Nephron (organoid): ENCODE measurements around the gene ANKLE2.

Source experiments
- H3K27ac Mint-ChIP-seq, 3 experiments: 2 replicates each; pipeline ENCODE4 v1.8.0; 2020; ENCODE audit warnings: mixed read lengths in 3 of 3, mild to moderate bottlenecking in 2 of 3, moderate library complexity in 1 of 3
- H3K27me3 Mint-ChIP-seq: 2 replicates; pipeline ENCODE4 v1.8.0; 2021; ENCODE audit warnings: low read depth, mild to moderate bottlenecking, moderate library complexity, mixed read lengths
- H3K36me3 Mint-ChIP-seq: 2 replicates; pipeline ENCODE4 v1.8.0; 2020; ENCODE audit warnings: low read depth, mixed read lengths
- H3K4me1 Mint-ChIP-seq: 2 replicates; pipeline ENCODE4 v1.8.0; 2020; ENCODE audit warnings: mixed read lengths
- H3K4me3 Mint-ChIP-seq, 3 experiments: 2 replicates each; pipeline ENCODE4 v1.8.0; 2020; ENCODE audit warnings: mild to moderate bottlenecking in 3 of 3, mixed read lengths in 3 of 3, moderate library complexity in 2 of 3
- H3K9me3 Mint-ChIP-seq: 2 replicates; pipeline ENCODE4 v1.8.0; 2020; ENCODE audit warnings: mixed read lengths
- TF ChIP-seq, protein P1 (sequence below), 3 experiments: fragments of 200-600 bp; sonication (generic); IDR thresholded peaks; one replicate each; pipeline ENCODE4 v1.5.0; 2021; ENCODE audit warnings: antibody characterized with exemption in 3 of 3; ENCODE audit not compliant: unreplicated experiment in 3 of 3

The ANKLE2 gene

DNA sequence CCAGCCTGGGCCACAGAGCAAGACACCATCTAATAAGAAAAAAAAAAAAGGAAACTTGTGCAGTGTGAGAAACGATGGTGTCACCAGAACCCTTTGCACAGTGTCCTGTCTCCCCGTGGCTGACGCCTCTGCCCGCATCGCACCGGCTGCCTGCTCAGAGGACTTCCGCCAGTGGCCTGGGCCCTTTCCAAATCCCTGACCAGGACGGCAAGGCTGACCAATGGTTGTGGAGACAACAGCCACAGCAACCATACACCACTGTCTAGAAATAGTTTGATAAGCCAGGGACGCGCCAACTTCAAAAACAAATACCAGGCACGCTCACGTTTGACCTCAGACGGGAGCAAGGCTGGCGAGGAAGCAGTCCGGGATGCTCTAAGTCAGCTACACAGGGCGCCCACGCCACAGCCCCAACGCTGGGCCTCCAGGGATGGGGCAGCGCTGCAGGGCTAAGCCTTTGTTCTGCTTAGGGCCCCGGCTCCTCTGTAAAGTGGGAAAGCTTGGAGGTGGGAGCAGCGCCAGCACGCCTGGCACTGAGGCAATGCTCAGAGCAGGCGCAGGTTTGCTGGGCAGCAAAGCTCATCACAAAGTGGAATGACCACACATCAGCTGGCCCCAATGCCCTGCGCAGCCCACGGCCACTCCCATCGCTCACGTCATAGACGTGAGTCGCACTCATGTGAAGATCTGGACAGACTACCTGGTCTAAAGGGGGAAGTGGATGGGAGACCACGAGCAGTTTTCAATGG is 38.4 kb downstream of the ANKLE2 start:
- TF ChIP-seq, protein P1, sequence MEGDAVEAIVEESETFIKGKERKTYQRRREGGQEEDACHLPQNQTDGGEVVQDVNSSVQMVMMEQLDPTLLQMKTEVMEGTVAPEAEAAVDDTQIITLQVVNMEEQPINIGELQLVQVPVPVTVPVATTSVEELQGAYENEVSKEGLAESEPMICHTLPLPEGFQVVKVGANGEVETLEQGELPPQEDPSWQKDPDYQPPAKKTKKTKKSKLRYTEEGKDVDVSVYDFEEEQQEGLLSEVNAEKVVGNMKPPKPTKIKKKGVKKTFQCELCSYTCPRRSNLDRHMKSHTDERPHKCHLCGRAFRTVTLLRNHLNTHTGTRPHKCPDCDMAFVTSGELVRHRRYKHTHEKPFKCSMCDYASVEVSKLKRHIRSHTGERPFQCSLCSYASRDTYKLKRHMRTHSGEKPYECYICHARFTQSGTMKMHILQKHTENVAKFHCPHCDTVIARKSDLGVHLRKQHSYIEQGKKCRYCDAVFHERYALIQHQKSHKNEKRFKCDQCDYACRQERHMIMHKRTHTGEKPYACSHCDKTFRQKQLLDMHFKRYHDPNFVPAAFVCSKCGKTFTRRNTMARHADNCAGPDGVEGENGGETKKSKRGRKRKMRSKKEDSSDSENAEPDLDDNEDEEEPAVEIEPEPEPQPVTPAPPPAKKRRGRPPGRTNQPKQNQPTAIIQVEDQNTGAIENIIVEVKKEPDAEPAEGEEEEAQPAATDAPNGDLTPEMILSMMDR (IDR thresholded peaks at IDR 0.05; ENCODE audit: unreplicated experiment in 3 of 3): no peak
- Mint-ChIP-seq H3K9me3 (no peaks in the 10 kb centered on the region), H3K36me3 (peaks cover 66% of the 10 kb centered on the region), H3K27me3 (no peaks in the 10 kb centered on the region), H3K4me3 (no peak overlapping the region), H3K4me1 (no peaks in the 10 kb centered on the region), H3K27ac (no peak overlapping the region)

- no peak overlapping the region for H3K27ac Mint-ChIP-seq
- TF ChIP-seq, protein P1 (IDR thresholded peaks at IDR 0.05; ENCODE audit: unreplicated experiment in 3 of 3): no peak
- no peaks in the 10 kb centered on the region for H3K9me3 Mint-ChIP-seq
- no peaks in the 10 kb centered on the region for H3K4me1 Mint-ChIP-seq
- no peaks in the 10 kb centered on the region for H3K27me3 Mint-ChIP-seq
- H3K36me3 Mint-ChIP-seq: peaks cover 54% of the 10 kb centered on the region
- H3K4me3 Mint-ChIP-seq: no peak overlapping the region
These were observed 40.9 kb downstream of the ANKLE2 start for GRCh38 chr12:132720606-132721345.

GRCh38 chr12:132719954-132720324 is 41.7 kb downstream of the ANKLE2 start:
- no peak overlapping the region for H3K4me3 Mint-ChIP-seq
- H3K27me3 Mint-ChIP-seq: no peaks in the 10 kb centered on the region
- no peak overlapping the region for H3K27ac Mint-ChIP-seq
- peaks cover 46% of the 10 kb centered on the region for H3K36me3 Mint-ChIP-seq
- no peaks in the 10 kb centered on the region for H3K4me1 Mint-ChIP-seq
- H3K9me3 Mint-ChIP-seq: no peaks in the 10 kb centered on the region
- TF ChIP-seq, protein P1 (IDR thresholded peaks at IDR 0.05; ENCODE audit: unreplicated experiment in 3 of 3): no peak

DNA sequence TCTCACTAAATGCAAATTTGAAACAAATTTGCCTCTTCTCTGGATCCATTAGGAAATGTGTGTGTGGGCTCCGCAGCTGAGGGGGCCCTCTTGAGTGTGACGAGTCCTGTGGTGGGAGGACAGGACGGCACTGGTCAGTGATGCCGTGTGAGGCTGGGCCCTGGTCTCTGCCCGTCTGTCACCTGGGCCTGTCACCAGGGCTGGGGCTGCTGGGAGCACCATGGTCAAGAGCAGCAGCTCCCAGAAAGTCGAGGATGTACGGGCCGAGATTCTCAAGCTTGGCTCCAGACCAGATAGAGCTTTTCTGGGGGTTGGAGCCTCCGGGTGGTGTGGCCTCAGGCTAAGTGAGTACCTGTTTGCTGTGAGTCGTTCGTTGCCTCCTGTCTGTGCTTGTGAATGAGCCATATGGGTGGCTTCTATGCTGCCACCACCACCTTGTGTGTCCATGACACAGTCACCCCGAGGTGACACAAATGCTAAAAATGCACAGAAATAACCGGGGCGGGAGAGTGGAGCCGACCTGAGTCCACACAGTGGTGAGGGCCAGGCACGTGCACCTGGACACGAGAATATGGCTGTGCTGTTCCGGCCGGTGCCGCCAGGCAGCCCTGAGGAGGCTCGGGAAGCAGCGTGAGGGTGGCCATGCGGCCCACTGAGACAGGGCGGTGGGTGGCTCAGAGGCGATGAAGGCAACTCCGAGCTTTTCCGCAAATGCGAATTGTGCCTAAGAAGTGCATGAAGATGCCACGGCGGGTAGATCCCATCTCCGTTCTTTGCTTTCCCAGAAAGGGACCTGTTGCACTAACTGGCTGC is 42.3 kb downstream of the ANKLE2 start:
- H3K9me3 Mint-ChIP-seq: no peaks in the 10 kb centered on the region
- no peak overlapping the region for H3K4me3 Mint-ChIP-seq
- TF ChIP-seq, protein P1 (IDR thresholded peaks at IDR 0.05; ENCODE audit: unreplicated experiment in 3 of 3): no peak
- no peak overlapping the region for H3K27ac Mint-ChIP-seq
- no peaks in the 10 kb centered on the region for H3K4me1 Mint-ChIP-seq
- no peaks in the 10 kb centered on the region for H3K27me3 Mint-ChIP-seq
- peaks cover 48% of the 10 kb centered on the region for H3K36me3 Mint-ChIP-seq

DNA sequence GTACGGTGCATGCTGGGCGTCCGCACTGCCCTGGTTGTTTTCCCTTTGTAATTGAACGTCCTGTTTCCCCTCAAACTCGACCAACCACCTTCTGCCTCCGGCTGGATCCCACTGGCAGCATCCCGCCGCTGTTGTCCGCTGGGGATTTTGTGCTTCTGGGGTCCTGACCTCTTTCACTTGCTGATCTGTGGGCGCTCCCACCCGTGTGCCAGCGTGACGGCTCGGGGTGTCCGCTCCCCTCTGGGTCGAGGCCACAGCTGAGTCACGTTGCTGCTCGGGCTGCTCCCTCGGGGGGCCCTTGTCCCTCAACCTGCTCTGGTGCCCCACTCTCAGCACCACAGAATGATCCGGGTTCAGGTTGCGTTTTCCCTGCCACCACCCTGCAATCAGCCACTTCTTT is 43.0 kb downstream of the ANKLE2 start:
- no peaks in the 10 kb centered on the region for H3K27me3 Mint-ChIP-seq
- H3K9me3 Mint-ChIP-seq: no peaks in the 10 kb centered on the region

More for the DNA sequence above, 43.0 kb downstream of the ANKLE2 start:
- Mint-ChIP-seq H3K4me3 (no peak overlapping the region), H3K36me3 (peaks cover 42% of the 10 kb centered on the region), H3K27ac (no peak overlapping the region), H3K4me1 (no peaks in the 10 kb centered on the region)
- TF ChIP-seq, protein P1 (IDR thresholded peaks at IDR 0.05; ENCODE audit: unreplicated experiment in 3 of 3): no peak
